ENCODE results near the gene CENPN. TPM values are rescaled to one million over a fixed set of nuclear protein-coding genes. Genes with fewer than 3 reads are reported as not detected.

The CENPN gene
- total RNA-seq, 1 donor from 2014 or later: 27.4 TPM

GRCh38 chr16:80968386-80969113 lies 38.5 kb upstream of the CENPN start:
- peaks cover 3% of the 10 kb centered on the region for H3K9me3 Mint-ChIP-seq (ENCODE audit: low read depth)
- TF ChIP-seq, protein P1, sequence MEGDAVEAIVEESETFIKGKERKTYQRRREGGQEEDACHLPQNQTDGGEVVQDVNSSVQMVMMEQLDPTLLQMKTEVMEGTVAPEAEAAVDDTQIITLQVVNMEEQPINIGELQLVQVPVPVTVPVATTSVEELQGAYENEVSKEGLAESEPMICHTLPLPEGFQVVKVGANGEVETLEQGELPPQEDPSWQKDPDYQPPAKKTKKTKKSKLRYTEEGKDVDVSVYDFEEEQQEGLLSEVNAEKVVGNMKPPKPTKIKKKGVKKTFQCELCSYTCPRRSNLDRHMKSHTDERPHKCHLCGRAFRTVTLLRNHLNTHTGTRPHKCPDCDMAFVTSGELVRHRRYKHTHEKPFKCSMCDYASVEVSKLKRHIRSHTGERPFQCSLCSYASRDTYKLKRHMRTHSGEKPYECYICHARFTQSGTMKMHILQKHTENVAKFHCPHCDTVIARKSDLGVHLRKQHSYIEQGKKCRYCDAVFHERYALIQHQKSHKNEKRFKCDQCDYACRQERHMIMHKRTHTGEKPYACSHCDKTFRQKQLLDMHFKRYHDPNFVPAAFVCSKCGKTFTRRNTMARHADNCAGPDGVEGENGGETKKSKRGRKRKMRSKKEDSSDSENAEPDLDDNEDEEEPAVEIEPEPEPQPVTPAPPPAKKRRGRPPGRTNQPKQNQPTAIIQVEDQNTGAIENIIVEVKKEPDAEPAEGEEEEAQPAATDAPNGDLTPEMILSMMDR (IDR thresholded peaks at IDR 0.05; ENCODE audit: unreplicated experiment): no peak
- no peaks in the 10 kb centered on the region for H3K27me3 Mint-ChIP-seq
- H3K4me3 Mint-ChIP-seq (ENCODE audit: low read depth): no peak overlapping the region
- DNase-seq (ENCODE audit: low spot score, unreplicated experiment): no peak
- peaks cover 8% of the 10 kb centered on the region for H3K36me3 Mint-ChIP-seq (ENCODE audit: insufficient read depth)
- H3K27ac Mint-ChIP-seq: no peak overlapping the region
- peaks cover 3% of the 10 kb centered on the region for H3K4me1 Mint-ChIP-seq (ENCODE audit: low read depth)

DNA sequence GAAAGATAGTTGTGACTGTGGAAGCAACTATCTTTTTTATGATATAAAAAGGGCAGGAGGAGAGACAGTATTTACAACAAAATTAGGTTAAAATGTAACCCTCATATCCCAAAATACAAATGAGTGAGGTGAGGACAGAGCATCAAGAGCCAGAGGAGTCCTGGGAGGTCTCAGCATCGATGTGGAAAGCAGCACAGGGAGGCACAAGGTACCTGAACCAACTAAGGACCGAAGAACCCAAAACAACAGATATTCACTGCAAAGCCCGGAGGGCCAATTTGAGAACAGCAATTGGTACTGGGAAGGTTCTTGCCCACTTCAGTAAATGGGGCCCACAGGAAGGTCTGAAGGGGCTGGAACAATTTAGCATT lies 37.9 kb upstream of the CENPN start:
- TF ChIP-seq, protein P1 (IDR thresholded peaks at IDR 0.05; ENCODE audit: unreplicated experiment): no peak

GRCh38 chr16:80971819-80972218 lies 35.2 kb upstream of the CENPN start:
- Mint-ChIP-seq H3K4me3 (ENCODE audit: low read depth) (no peak overlapping the region), H3K4me1 (ENCODE audit: low read depth) (no peaks in the 10 kb centered on the region), H3K27me3 (no peaks in the 10 kb centered on the region), H3K27ac (no peak overlapping the region), H3K9me3 (ENCODE audit: low read depth) (no peaks in the 10 kb centered on the region), H3K36me3 (ENCODE audit: insufficient read depth) (peaks cover 7% of the 10 kb centered on the region)
- TF ChIP-seq, protein P1 (IDR thresholded peaks at IDR 0.05; ENCODE audit: unreplicated experiment): no peak
- no peak for DNase-seq (ENCODE audit: low spot score, unreplicated experiment)

More for the DNA sequence above, 37.9 kb upstream of the CENPN start:
- Mint-ChIP-seq H3K27ac (no peak overlapping the region), H3K9me3 (ENCODE audit: low read depth) (no peaks in the 10 kb centered on the region), H3K36me3 (ENCODE audit: insufficient read depth) (peaks cover 8% of the 10 kb centered on the region), H3K27me3 (no peaks in the 10 kb centered on the region), H3K4me1 (ENCODE audit: low read depth) (no peaks in the 10 kb centered on the region), H3K4me3 (ENCODE audit: low read depth) (no peak overlapping the region)
- DNase-seq (ENCODE audit: low spot score, unreplicated experiment): no peak

DNA sequence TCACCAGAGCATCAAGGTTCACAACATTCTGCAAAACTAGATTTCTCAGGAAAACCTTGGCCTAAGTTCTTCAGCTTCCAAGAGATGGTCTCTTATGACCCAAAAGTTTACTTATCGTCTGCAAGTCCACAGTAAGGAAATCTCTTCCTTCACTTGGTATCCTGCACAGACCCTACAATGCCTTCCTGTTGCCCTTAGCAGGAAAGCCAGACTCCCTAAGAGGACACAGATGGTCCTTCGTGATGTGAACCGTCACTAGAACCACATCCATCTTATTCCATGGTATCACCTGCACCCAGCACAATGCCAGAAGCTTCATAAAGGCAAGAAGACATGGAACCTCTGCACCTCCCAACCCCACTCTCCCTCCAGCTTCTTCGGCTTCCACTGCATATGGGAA lies 34.4 kb upstream of the CENPN start:
- no peaks in the 10 kb centered on the region for H3K4me1 Mint-ChIP-seq (ENCODE audit: low read depth)
- no peaks in the 10 kb centered on the region for H3K9me3 Mint-ChIP-seq (ENCODE audit: low read depth)
- peaks cover 7% of the 10 kb centered on the region for H3K36me3 Mint-ChIP-seq (ENCODE audit: insufficient read depth)
- no peak for DNase-seq (ENCODE audit: low spot score, unreplicated experiment)
- TF ChIP-seq, protein P1 (IDR thresholded peaks at IDR 0.05; ENCODE audit: unreplicated experiment): no peak
- no peaks in the 10 kb centered on the region for H3K27me3 Mint-ChIP-seq
- no peak overlapping the region for H3K4me3 Mint-ChIP-seq (ENCODE audit: low read depth)
- H3K27ac Mint-ChIP-seq: no peak overlapping the region

GRCh38 chr16:80973991-80974390 lies 33.0 kb upstream of the CENPN start:
- Mint-ChIP-seq H3K27me3 (no peaks in the 10 kb centered on the region), H3K4me1 (ENCODE audit: low read depth) (no peaks in the 10 kb centered on the region), H3K4me3 (ENCODE audit: low read depth) (no peak overlapping the region), H3K9me3 (ENCODE audit: low read depth) (no peaks in the 10 kb centered on the region), H3K36me3 (ENCODE audit: insufficient read depth) (peaks cover 7% of the 10 kb centered on the region), H3K27ac (no peak overlapping the region)
- DNase-seq (ENCODE audit: low spot score, unreplicated experiment): no peak
- TF ChIP-seq, protein P1 (IDR thresholded peaks at IDR 0.05; ENCODE audit: unreplicated experiment): no peak
